Progenitor cell of endocrine pancreas (in vitro differentiated cells): ENCODE results near the gene CD22. TPM values are rescaled to one million over a fixed set of nuclear protein-coding genes. Genes with fewer than 3 reads are reported as not detected.

ENCODE experiments used
- DNase-seq: peaks from one replicate; pipeline ENCODE4 v3.0.0; 2021; ENCODE audit warnings: low spot score; ENCODE audit not compliant: unreplicated experiment
- H3K27ac Mint-ChIP-seq: 2 replicates; pipeline ENCODE4 v1.8.0; 2021; ENCODE audit warnings: mild to moderate bottlenecking, moderate library complexity, mixed read lengths
- H3K27me3 Mint-ChIP-seq: 2 replicates; pipeline ENCODE4 v1.8.0; 2021; ENCODE audit warnings: mixed read lengths
- H3K36me3 Mint-ChIP-seq: 2 replicates; pipeline ENCODE4 v1.8.0; 2022; ENCODE audit warnings: mixed read lengths; ENCODE audit not compliant: insufficient read depth
- H3K4me1 Mint-ChIP-seq: 2 replicates; pipeline ENCODE4 v1.8.0; 2021; ENCODE audit warnings: low read depth, mixed read lengths
- H3K4me3 Mint-ChIP-seq: 2 replicates; pipeline ENCODE4 v1.8.0; 2021; ENCODE audit warnings: low read depth, mild to moderate bottlenecking, moderate library complexity, mixed read lengths
- H3K9me3 Mint-ChIP-seq: 2 replicates; pipeline ENCODE4 v1.8.0; 2021; ENCODE audit warnings: low read depth, mixed read lengths
- microRNA-seq: library from miRNA; unstranded; fragments of <30 nt; microRNA quantifications from one replicate; pipeline ENCODE4 v1.1.0, GENCODE V29; 2020; ENCODE audit warnings: borderline number of aligned reads; ENCODE audit not compliant: unreplicated experiment
- total RNA-seq: library from RNA; stranded (reverse); gene quantifications from 2 replicates; pipeline ENCODE4 v1.2.1, GENCODE V29; 2021
- TF ChIP-seq, protein P1 (sequence below): fragments of 200-600 bp; sonication (generic); IDR thresholded peaks from one replicate; pipeline ENCODE4 v1.5.0; 2021; ENCODE audit warnings: antibody characterized with exemption, mild to moderate bottlenecking; ENCODE audit not compliant: unreplicated experiment

Gene CD22
- total RNA-seq, 1 donor from 2014 or later = 5.1 TPM

- H3K36me3 Mint-ChIP-seq = no peaks in the 10 kb centered on the region
- H3K27me3 Mint-ChIP-seq = no peaks in the 10 kb centered on the region
- peaks cover 1% of the 10 kb centered on the region for H3K4me1 Mint-ChIP-seq
- TF ChIP-seq, protein P1, sequence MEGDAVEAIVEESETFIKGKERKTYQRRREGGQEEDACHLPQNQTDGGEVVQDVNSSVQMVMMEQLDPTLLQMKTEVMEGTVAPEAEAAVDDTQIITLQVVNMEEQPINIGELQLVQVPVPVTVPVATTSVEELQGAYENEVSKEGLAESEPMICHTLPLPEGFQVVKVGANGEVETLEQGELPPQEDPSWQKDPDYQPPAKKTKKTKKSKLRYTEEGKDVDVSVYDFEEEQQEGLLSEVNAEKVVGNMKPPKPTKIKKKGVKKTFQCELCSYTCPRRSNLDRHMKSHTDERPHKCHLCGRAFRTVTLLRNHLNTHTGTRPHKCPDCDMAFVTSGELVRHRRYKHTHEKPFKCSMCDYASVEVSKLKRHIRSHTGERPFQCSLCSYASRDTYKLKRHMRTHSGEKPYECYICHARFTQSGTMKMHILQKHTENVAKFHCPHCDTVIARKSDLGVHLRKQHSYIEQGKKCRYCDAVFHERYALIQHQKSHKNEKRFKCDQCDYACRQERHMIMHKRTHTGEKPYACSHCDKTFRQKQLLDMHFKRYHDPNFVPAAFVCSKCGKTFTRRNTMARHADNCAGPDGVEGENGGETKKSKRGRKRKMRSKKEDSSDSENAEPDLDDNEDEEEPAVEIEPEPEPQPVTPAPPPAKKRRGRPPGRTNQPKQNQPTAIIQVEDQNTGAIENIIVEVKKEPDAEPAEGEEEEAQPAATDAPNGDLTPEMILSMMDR = no peak
- no peak for DNase-seq
- no peak overlapping the region for H3K4me3 Mint-ChIP-seq
- no peak overlapping the region for H3K27ac Mint-ChIP-seq
- no peaks in the 10 kb centered on the region for H3K9me3 Mint-ChIP-seq
Observed at GRCh38 chr19:35396240-35396885, 67.4 kb downstream of the CD22 start.

Small RNA genes lying within 50 kb of the gene (microRNA-seq; reads per million reads assigned to microRNA genes)
- not detected for gene MIR5196

Other genes with a start within 250 kb of the CD22 start
- 14.2 and 17.3 TPM in 2 replicates for gene FXYD3, start 213.4 kb upstream of the CD22 start, total RNA-seq
- 0.20 TPM in 1 of 2 replicates, not detected in the other for gene LGI4, start 194.1 kb upstream of the CD22 start, total RNA-seq
- not detected in 2 replicates for gene FXYD1, start 190.4 kb upstream of the CD22 start, total RNA-seq
- not detected in 2 replicates for gene FXYD7, start 185.9 kb upstream of the CD22 start, total RNA-seq
- 0.62 and 1.2 TPM in 2 replicates for gene FXYD5, start 174.5 kb upstream of the CD22 start, total RNA-seq
- not detected in 2 replicates for gene FAM187B, start 100.4 kb upstream of the CD22 start, total RNA-seq
- gene LSR, start 80.2 kb upstream of the CD22 start, total RNA-seq = 123 and 132 TPM in 2 replicates
- 126 and 132 TPM in 2 replicates for gene USF2, start 60.2 kb upstream of the CD22 start, total RNA-seq
- 0.64 and 1.1 TPM in 2 replicates for gene HAMP, start 46.7 kb upstream of the CD22 start, total RNA-seq
- gene MAG, start 37.0 kb upstream of the CD22 start, total RNA-seq = 1.4 and 1.7 TPM in 2 replicates
- gene FFAR1, start 18.7 kb downstream of the CD22 start, total RNA-seq = 0.33 and 0.74 TPM in 2 replicates
- gene FFAR3, start 29.3 kb downstream of the CD22 start, total RNA-seq = not detected in 2 replicates
- gene GPR42, start 41.9 kb downstream of the CD22 start, total RNA-seq = 0.16 TPM in 1 of 2 replicates, not detected in the other
- gene FFAR2, start 119.1 kb downstream of the CD22 start, total RNA-seq = 1.2 and 1.9 TPM in 2 replicates
- 1.6 and 4.8 TPM in 2 replicates for gene KRTDAP, start 161.3 kb downstream of the CD22 start, total RNA-seq
- 201 and 213 TPM in 2 replicates for gene DMKN, start 184.5 kb downstream of the CD22 start, total RNA-seq
- 0.16 and 0.24 TPM in 2 replicates for gene SBSN, start 199.1 kb downstream of the CD22 start, total RNA-seq
- gene GAPDHS, start 204.3 kb downstream of the CD22 start, total RNA-seq = not detected in 2 replicates
- gene TMEM147, start 216.4 kb downstream of the CD22 start, total RNA-seq = 94.2 and 95.2 TPM in 2 replicates
- 0.18 TPM in 1 of 2 replicates, not detected in the other for gene ATP4A, start 234.5 kb downstream of the CD22 start, total RNA-seq